ENCODE data around the gene REPIN1.
A peak's percentile ranks its signal among the peaks of the same experiment; 100 is the strongest.
"Not testable (repeated sequence)": the region's sequence is repeated elsewhere in the genome, so short reads cannot be mapped to it uniquely, and the experiment has no call there.

Gene REPIN1

GRCh38 chr7:150382844-150383225, 14.2 kb downstream of the REPIN1 start:
- Histone ChIP-seq H3K36me3 (ENCODE audit: control insufficient read depth, insufficient read depth, low read length) (peaks cover 4% of the 10 kb centered on the region), H3K4me3 (replicated peaks; ENCODE audit: low read depth, low read length) (peak overlapping the region; percentile 26), H3K27me3 (replicated peaks; ENCODE audit: control insufficient read depth, insufficient read depth, low read length) (no peaks in the 10 kb centered on the region)
- TF ChIP-seq CTCF (IDR thresholded peaks at IDR 0.05; ENCODE audit: insufficient read depth, low read length, poor library complexity, severe bottlenecking): no peak
- no peak for DNase-seq (ENCODE audit: extremely low read depth, insufficient read length)

GRCh38 chr7:150383710-150384397, 15.2 kb downstream of the REPIN1 start:
- TF ChIP-seq CTCF (IDR thresholded peaks at IDR 0.05; ENCODE audit: insufficient read depth, low read length, poor library complexity, severe bottlenecking): no peak
- no peak for DNase-seq (ENCODE audit: extremely low read depth, insufficient read length)
- Histone ChIP-seq H3K36me3 (ENCODE audit: control insufficient read depth, insufficient read depth, low read length) (peaks cover 9% of the 10 kb centered on the region), H3K4me3 (replicated peaks; ENCODE audit: low read depth, low read length) (no peak overlapping the region), H3K27me3 (replicated peaks; ENCODE audit: control insufficient read depth, insufficient read depth, low read length) (no peaks in the 10 kb centered on the region)

- DNase-seq (ENCODE audit: extremely low read depth, insufficient read length): no peak
- H3K36me3 ChIP-seq (ENCODE audit: control insufficient read depth, insufficient read depth, low read length): peaks cover 12% of the 10 kb centered on the region
- TF ChIP-seq CTCF (IDR thresholded peaks at IDR 0.05; ENCODE audit: insufficient read depth, low read length, poor library complexity, severe bottlenecking): no peak
- no peak overlapping the region for H3K4me3 ChIP-seq (replicated peaks; ENCODE audit: low read depth, low read length)
- no peaks in the 10 kb centered on the region for H3K27me3 ChIP-seq (replicated peaks; ENCODE audit: control insufficient read depth, insufficient read depth, low read length)
Measured at GRCh38 chr7:150384406-150385301, 16.0 kb downstream of the REPIN1 start.

GRCh38 chr7:150385302-150385723, 16.7 kb downstream of the REPIN1 start:
- H3K4me3 ChIP-seq (replicated peaks; ENCODE audit: low read depth, low read length): no peak overlapping the region
- TF ChIP-seq CTCF (IDR thresholded peaks at IDR 0.05; ENCODE audit: insufficient read depth, low read length, poor library complexity, severe bottlenecking): no peak

GRCh38 chr7:150385884-150386283, 17.3 kb downstream of the REPIN1 start:
- not testable (repeated sequence) for DNase-seq (ENCODE audit: extremely low read depth, insufficient read length); H3K4me3 ChIP-seq (replicated peaks; ENCODE audit: low read depth, low read length); H3K27me3 ChIP-seq (replicated peaks; ENCODE audit: control insufficient read depth, insufficient read depth, low read length)
- peaks cover 12% of the 10 kb centered on the region for H3K36me3 ChIP-seq (ENCODE audit: control insufficient read depth, insufficient read depth, low read length)

More at GRCh38 chr7:150385302-150385723, 16.7 kb downstream of the REPIN1 start:
- Histone ChIP-seq H3K36me3 (ENCODE audit: control insufficient read depth, insufficient read depth, low read length) (peaks cover 12% of the 10 kb centered on the region), H3K27me3 (replicated peaks; ENCODE audit: control insufficient read depth, insufficient read depth, low read length) (no peaks in the 10 kb centered on the region)
- no peak for DNase-seq (ENCODE audit: extremely low read depth, insufficient read length)

- TF ChIP-seq CTCF (IDR thresholded peaks at IDR 0.05; ENCODE audit: insufficient read depth, low read length, poor library complexity, severe bottlenecking): no peak
- no peak overlapping the region for H3K4me3 ChIP-seq (replicated peaks; ENCODE audit: low read depth, low read length)
- H3K36me3 ChIP-seq (ENCODE audit: control insufficient read depth, insufficient read depth, low read length): peaks cover 12% of the 10 kb centered on the region
- H3K27me3 ChIP-seq (replicated peaks; ENCODE audit: control insufficient read depth, insufficient read depth, low read length): no peaks in the 10 kb centered on the region
- DNase-seq (ENCODE audit: extremely low read depth, insufficient read length): no peak
Measured at GRCh38 chr7:150388306-150388705, 19.7 kb downstream of the REPIN1 start.

All from GM06990 (cell line).